Measurements from ENCODE around the gene TPRG1L. TPM values are rescaled to one million over a fixed set of nuclear protein-coding genes. Genes with fewer than 3 reads are reported as not detected.

TPRG1L gene
- total and polyA plus RNA-seq, 10 of the 15 experiments (the other 5 are each of a cell fraction or from before 2014, with no cell fraction given) = 1.5 to 16.5 (median 8.0) TPM

DNA sequence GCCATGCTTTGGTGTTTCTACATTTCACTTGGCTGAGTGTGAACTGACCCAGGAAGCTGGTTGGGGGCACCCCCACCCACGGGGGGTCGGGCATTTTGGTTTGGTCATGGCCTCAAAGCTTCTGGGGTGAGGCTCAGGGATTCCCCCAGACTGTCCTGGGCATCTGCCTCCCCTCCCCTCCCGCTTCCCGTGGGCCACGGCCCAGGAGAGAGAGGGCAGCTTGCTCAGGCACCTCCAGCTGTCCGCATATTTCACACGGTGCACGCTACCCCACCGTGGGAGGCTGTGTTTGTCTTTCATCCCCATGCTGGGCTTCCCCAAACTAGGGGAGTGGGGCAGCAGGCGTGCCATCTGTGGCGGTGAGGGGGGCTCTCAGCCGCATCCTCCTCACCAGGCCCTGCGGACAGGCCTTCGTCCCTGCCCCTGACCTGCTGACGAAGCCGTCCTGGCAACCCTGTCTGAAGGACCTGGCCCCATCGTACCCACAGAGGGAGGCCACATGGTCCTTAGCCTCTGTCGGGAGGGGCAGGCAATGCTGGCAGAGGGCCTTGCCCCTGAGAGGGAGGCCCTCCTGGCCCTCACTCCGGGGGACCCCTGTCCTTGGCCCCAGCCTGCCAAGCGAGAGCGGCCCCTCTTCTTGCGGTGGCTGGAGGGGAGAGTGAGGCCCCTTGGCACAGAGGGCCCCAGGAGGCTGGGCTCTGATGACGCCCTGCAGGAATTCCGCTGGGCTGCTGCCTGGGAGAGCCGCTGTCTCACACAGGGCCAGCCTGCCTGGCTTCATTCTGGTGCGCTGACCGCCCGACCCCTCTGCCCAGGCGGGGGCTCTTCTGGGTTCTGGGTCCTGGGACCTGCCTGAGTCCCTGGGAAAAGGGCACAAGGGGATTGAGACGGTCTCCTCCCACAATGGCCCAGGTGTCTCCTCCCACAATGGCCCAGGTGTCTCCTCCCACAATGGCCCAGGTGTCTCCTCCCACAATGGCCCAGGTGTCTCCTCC, 49.6 kb downstream of the TPRG1L start (continued):
- TF ChIP-seq FOXM1 (IDR thresholded peaks at IDR 0.05; ENCODE audit: low read depth, low read length) (no peak), RCOR1 (conservative IDR thresholded peaks at IDR 0.05; ENCODE audit: low read depth, low read length) (no peak), PML (IDR thresholded peaks at IDR 0.05; ENCODE audit: low read length) (no peak), IRF4 (IDR thresholded peaks at IDR 0.05; ENCODE audit: low read depth, low read length) (peak; percentile 34), SREBF1 (IDR thresholded peaks at IDR 0.05; ENCODE audit: low read length) (no peak), MXI1 (IDR thresholded peaks at IDR 0.05; ENCODE audit: low read depth, low read length) (no peak), HSF1 (IDR thresholded peaks at IDR 0.05; ENCODE audit: low read depth, low read length) (no peak), ZBTB33 (IDR thresholded peaks at IDR 0.05) (no peak), ZBTB4 (CRISPR knock-in tag; IDR thresholded peaks at IDR 0.05) (no peak), CHD1 (IDR thresholded peaks at IDR 0.05; ENCODE audit: low read depth, low read length) (no peak), ZNF207 (IDR thresholded peaks at IDR 0.05; ENCODE audit: borderline replicate concordance) (no peak), BACH1 (IDR thresholded peaks at IDR 0.05; ENCODE audit: borderline replicate concordance) (no peak), RELB (IDR thresholded peaks at IDR 0.05; ENCODE audit: low read depth) (peak; percentile 8; the same call in 1 of the 2 replicates)
- TF ChIP-seq, protein P1, sequence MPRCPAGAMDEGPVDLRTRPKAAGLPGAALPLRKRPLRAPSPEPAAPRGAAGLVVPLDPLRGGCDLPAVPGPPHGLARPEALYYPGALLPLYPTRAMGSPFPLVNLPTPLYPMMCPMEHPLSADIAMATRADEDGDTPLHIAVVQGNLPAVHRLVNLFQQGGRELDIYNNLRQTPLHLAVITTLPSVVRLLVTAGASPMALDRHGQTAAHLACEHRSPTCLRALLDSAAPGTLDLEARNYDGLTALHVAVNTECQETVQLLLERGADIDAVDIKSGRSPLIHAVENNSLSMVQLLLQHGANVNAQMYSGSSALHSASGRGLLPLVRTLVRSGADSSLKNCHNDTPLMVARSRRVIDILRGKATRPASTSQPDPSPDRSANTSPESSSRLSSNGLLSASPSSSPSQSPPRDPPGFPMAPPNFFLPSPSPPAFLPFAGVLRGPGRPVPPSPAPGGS (IDR thresholded peaks at IDR 0.05; ENCODE audit: borderline replicate concordance, insufficient read depth, low read depth, low read length, poor library complexity, severe bottlenecking) = peak; percentile 78

Data from GM12878 (cell line).